Heart right ventricle (tissue), 16 donors: ENCODE measurements around the gene GAS2L1. TPM values are rescaled to one million over a fixed set of nuclear protein-coding genes. Genes with fewer than 3 reads are reported as not detected.

Experiments used
- ATAC-seq, 8 donors: fragments of 200-7000 bp; cut with Tn5 transposase; one replicate each; pipeline ENCODE4 v1.9.1; 2020; ENCODE audit warnings: mild to moderate bottlenecking in 8 of 8, moderate library complexity in 8 of 8, moderate number of reproducible peaks in 1 of 8
- DNase-seq, 2 donors: peaks; one replicate each; pipeline ENCODE4 v3.0.0-alpha.2; 2020
- H3K27ac ChIP-seq, 10 donors: fragments of 200-600 bp; sonication (generic) in 2 of 10; one replicate each; pipeline versions ENCODE4 v1.5.0 to v1.8.0; 2020 to 2022; ENCODE audit warnings: mild to moderate bottlenecking in 3 of 10
- H3K27me3 ChIP-seq, 7 donors: fragments of 200-600 bp; one replicate each; pipeline ENCODE4 v1.8.0; 2021 to 2022; ENCODE audit warnings: mild to moderate bottlenecking in 2 of 7
- H3K36me3 ChIP-seq, 9 donors: fragments of 200-600 bp; sonication (generic) in 1 of 9; one replicate each; pipeline versions ENCODE4 v1.5.0 to v1.8.0; 2020 to 2022; ENCODE audit warnings: mild to moderate bottlenecking in 2 of 9
- H3K4me1 ChIP-seq, 9 donors: fragments of 200-600 bp; sonication (generic) in 1 of 9; one replicate each; pipeline versions ENCODE4 v1.5.0 to v1.8.0; 2020 to 2022; ENCODE audit warnings: mild to moderate bottlenecking in 4 of 9
- H3K4me3 ChIP-seq, 10 donors: fragments of 200-600 bp; sonication (generic) in 2 of 10; one replicate each; pipeline versions ENCODE4 v1.5.0 to v1.8.0; 2020 to 2022; ENCODE audit warnings: mild to moderate bottlenecking in 7 of 10, moderate library complexity in 2 of 10
- H3K9me3 ChIP-seq, 11 donors: fragments of 200-600 bp in 10 of 11; sonication (generic) in 2 of 11; one replicate each; pipeline versions ENCODE4 v1.5.0 to v1.8.0; 2013 to 2022; ENCODE audit warnings: mild to moderate bottlenecking in 2 of 11, control low read depth in 1 of 11, moderate library complexity in 1 of 11
- WGBS, 2 donors: extraction: QIAGEN DNeasy Blood & Tissue Kit; methylation state at CpG; one replicate each; pipeline ENCODE4 v1.1.7; 2013; ENCODE audit warnings: inconsistent platforms in 1 of 2; 5-methylcytosine and 5-hydroxymethylcytosine counted together
- intact Hi-C, 10 donors: fragments of 100-400 bp; cut with DNase I; formaldehyde crosslinking; loops; one replicate each; pipeline versions ENCODE4 v1.11.1 to v1.14.2; 2022
- polyA plus RNA-seq, 2 donors: library from polyadenylated mRNA; stranded (reverse); fragments of 200-250 nt; gene quantifications; one replicate each; pipeline ENCODE4 v1.2.3, GENCODE V29; 2013
- total RNA-seq, 10 donors: library from RNA; stranded (reverse); fragmentation: NEBNext Ultra II Directional in 3 of 10; extraction: Animal tissue kit (Norgen Biotek cat#: 25700) in 3 of 10; gene quantifications; one replicate each; pipeline versions ENCODE4 v1.2.1 to v1.2.4, GENCODE V29; 2021 to 2023
- TF ChIP-seq, protein P1 (sequence below), 9 donors: fragments of 200-600 bp; sonication (generic) in 2 of 9; IDR thresholded peaks; one replicate each; pipeline versions ENCODE4 v1.5.0 to v1.8.0; 2021 to 2022; ENCODE audit warnings: antibody characterized with exemption in 9 of 9, mild to moderate bottlenecking in 5 of 9, moderate library complexity in 1 of 9
- donor health status: Arrhythmogenic right ventricular cardiomyopathy.
- donor health status: ischemic (EF 13 %, LVEDD 7.1; RV severe dilation, severe dysfunction).
- donor health status: healthy with polysubstance abuse.
- donor health status: DM: no; HTN: yes; CAD: no.
- donor health status: DM: no; HTN: no; CAD: no.
- donor health status: ischemic (EF 25% LVEDD 6.9; RV normal size, moderate dysfunction).
- donor health status: ischemic (EF 25% LVEDD 5.7; RV mildly dilated, moderate dysfunction).
- donor health status: healthy.
- donor health status: DM: yes; HTN: yes; CAD: no.
- donor health status: Ischemic cardiomyopathy.
- donor health status: ischemic (EF 35%, LVEDD 5.7; RV mildly dilated, moderate dysfunction).
- donor health status: nonischemic (EF 11% LVEDD 7.7; RV severe dilation, severe dysfunction).
- donor health status: DM: yes; HTN: yes; CAD: no.
- donor health status: PGD.
- donor health status: ischemic (EF 29% LVEDD 5.4; RV normal size, mild dysfunction).
- donor health status: nonischemic (EF 23%, LVEDD 6.1; RV moderate dilation, normal function).

GAS2L1 gene
- total and polyA plus RNA-seq, 12 donors, result 10.9 to 45.0 (median 15.0) TPM

DNA sequence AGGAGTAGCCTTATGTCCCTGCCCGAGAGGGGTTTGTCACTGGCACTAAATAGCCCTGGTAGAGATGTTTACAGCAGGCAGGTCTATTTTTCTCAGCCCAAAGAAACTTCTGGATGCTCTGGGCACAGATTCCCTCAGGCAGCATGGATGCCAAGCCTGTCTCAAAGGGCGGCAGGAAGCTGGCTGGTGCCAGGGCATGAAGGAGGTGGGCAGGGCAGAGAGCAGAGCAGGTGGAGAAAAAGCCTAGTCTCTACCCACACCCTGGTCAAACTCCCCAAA lies 4.1 kb upstream of the GAS2L1 start:
- ATAC-seq, result no peak
- TF ChIP-seq, protein P1, sequence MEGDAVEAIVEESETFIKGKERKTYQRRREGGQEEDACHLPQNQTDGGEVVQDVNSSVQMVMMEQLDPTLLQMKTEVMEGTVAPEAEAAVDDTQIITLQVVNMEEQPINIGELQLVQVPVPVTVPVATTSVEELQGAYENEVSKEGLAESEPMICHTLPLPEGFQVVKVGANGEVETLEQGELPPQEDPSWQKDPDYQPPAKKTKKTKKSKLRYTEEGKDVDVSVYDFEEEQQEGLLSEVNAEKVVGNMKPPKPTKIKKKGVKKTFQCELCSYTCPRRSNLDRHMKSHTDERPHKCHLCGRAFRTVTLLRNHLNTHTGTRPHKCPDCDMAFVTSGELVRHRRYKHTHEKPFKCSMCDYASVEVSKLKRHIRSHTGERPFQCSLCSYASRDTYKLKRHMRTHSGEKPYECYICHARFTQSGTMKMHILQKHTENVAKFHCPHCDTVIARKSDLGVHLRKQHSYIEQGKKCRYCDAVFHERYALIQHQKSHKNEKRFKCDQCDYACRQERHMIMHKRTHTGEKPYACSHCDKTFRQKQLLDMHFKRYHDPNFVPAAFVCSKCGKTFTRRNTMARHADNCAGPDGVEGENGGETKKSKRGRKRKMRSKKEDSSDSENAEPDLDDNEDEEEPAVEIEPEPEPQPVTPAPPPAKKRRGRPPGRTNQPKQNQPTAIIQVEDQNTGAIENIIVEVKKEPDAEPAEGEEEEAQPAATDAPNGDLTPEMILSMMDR (IDR thresholded peaks at IDR 0.05), result no peak
- H3K27ac ChIP-seq, result peak overlapping the region in 5 of 10 donors; percentile 9 to 34 (median 22)
- H3K27me3 ChIP-seq, result no peaks in the 10 kb centered on the region
- no peak overlapping the region for H3K4me3 ChIP-seq
- H3K9me3 ChIP-seq, result no peaks in the 10 kb centered on the region
- DNase-seq, result no peak
- intact Hi-C loops, result loop anchor here in 1 of 10 donors (5.0 kb wide), 1 partner anchor 55 kb away; no protein-coding TSS in a partner anchor
- peaks cover 2 to 28% (median 14%) of the 10 kb centered on the region in 9 donors for H3K4me1 ChIP-seq
- WGBS, 2 donors, result 56 to 58% methylated on average over 2 of the region's 2 CpGs
- H3K36me3 ChIP-seq, result peaks cover 3 to 45% (median 33%) of the 10 kb centered on the region in 9 donors

DNA sequence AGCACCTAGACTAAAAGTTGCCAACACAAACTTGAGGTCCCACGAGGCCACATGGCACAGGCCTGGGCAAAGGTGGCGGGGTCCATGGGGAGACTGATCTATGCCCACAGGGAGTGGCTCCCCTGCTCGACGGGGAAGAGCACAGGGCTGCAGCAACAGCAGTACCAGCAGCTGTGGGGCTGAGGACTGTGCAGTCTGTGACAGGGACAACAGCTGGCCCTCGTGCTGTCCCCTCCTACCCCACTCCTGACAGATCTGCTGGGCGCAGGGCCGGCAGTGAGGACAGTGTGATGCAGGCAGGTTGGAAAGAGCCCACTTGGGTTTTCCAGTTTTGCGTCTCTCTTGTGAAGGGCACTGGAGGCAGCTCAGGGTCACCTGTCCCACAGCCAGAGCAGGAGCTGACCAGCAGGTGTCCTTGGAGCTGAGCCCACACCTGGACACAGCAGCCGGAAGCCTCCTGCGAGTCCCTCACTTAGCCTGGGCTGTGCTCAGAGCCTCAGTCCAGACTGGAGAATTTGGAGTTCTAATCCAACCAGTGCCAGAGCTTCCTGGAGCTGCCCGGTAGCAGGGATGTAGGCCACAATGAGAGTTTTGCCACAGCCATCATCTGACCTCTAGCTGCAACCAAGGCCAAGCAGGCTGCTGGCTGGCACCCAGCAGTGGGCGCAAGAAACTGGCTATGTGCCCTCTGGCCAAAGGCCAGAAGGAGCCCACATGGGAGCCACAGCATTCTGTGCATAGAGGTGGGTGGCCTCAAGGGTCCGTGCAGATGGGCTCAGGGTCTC lies 3.6 kb upstream of the GAS2L1 start:
- Histone ChIP-seq H3K4me3 (no peak overlapping the region), H3K36me3 (peaks cover 0 to 40% (median 28%) of the 10 kb centered on the region in 9 donors), H3K9me3 (no peaks in the 10 kb centered on the region), H3K27me3 (no peaks in the 10 kb centered on the region), H3K27ac (peak overlapping the region in 7 of 10 donors; percentile 9 to 34 (median 22)), H3K4me1 (peaks cover 5 to 34% (median 20%) of the 10 kb centered on the region in 9 donors)
- intact Hi-C loops, result loop anchor here in 1 of 10 donors (5.0 kb wide), 1 partner anchor 54 kb away; no protein-coding TSS in a partner anchor
- 45 to 47% methylated on average over 13 of the region's 13 CpGs for WGBS, 2 donors
- TF ChIP-seq, protein P1 (IDR thresholded peaks at IDR 0.05), result no peak
- no peak for DNase-seq
- no peak for ATAC-seq

DNA sequence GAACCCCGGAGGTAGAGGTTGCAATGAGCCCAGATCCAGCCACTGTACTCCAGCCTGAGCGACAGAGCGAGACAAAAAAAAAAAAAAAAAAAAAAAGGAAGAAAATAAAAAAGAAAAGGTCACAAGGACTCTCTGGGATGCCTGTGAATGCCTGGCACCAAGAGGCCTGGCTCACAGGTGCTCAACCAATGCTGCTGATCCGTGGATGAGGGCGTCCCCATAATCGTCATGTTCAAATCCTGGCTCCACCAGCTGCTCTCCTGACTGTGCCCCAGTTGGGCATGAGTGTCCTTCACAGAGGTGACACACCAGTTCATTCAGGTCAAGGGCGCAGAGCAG lies 645 bp upstream of the GAS2L1 start:
- WGBS, 2 donors, result 50 to 52% methylated on average over 7 of the region's 7 CpGs
- peak overlapping the region; percentile 90 to 98 (median 94) for H3K27ac ChIP-seq
- H3K4me3 ChIP-seq, result peak overlapping the region in 9 of 10 donors; percentile 70 to 98 (median 93)
- DNase-seq (no peak), ATAC-seq (no peak)
- H3K9me3 ChIP-seq, result no peaks in the 10 kb centered on the region
- peaks cover 32 to 63% (median 49%) of the 10 kb centered on the region in 9 donors for H3K4me1 ChIP-seq
- intact Hi-C loops, result loop anchor here in 6 of 10 donors (1.0 to 5.0 kb wide), 6 partner anchors 36 to 53 kb away; partner anchors contain the start of genes EWSR1 (in 3 of the 6) and RHBDD3 (in 2 of the 6)
- TF ChIP-seq, protein P1 (IDR thresholded peaks at IDR 0.05), result no peak
- no peaks in the 10 kb centered on the region for H3K27me3 ChIP-seq
- H3K36me3 ChIP-seq, result peaks cover 0 to 11% (median under 1%) of the 10 kb centered on the region in 9 donors

DNA sequence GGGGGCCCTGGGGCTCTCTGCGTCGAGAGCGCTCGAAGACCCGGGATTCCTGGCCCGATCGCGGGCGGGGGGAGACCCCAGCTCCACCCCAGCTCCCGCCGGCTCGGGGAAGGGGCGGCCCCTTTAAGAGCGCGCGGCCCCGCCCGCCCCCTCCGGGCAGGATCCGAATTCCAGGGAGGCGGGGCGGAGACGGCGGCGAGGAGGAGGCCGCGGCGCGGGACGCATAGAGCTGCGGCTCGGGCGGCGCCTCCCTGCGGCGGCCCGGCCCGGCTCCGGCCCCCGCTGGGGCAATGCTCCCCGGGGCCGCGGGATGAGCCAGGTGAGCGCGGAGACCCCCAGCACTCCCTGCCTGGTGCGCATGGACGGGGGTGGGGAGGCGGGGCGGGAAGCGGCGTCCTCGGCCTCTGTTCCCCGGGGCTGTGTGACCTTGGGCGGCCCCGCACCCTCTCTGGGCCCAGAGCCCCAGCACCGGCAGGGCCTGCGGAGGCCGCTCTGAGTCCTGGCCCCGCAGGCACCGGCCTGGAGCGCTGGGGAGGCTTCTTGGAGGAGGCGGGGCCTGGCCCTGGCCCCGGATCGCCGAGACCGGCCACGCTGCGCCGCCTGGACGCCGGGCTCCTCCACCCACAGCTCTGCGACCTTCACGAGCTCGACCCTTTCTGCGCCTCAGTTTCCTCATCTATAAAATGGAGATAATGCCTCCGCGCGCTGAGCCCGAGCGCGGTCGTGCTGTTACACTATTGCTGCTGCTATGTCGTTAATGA lies 565 bp downstream of the GAS2L1 start:
- Histone ChIP-seq H3K4me1 (peaks cover 43 to 71% (median 59%) of the 10 kb centered on the region in 9 donors), H3K27me3 (no peaks in the 10 kb centered on the region), H3K36me3 (peaks cover 0 to 8% (median 0%) of the 10 kb centered on the region in 9 donors), H3K9me3 (no peaks in the 10 kb centered on the region), H3K4me3 (peak overlapping the region; percentile 70 to 98 (median 94)), H3K27ac (peak overlapping the region; percentile 90 to 98 (median 94))
- 2 to 3% methylated on average over 76 to 82 of the region's 83 CpGs for WGBS, 2 donors
- ATAC-seq (peak; percentile 66 to 79 (median 70)), DNase-seq (peak; percentile 87 to 89)
- TF ChIP-seq, protein P1 (IDR thresholded peaks at IDR 0.05), result peak in 3 of 9 donors; percentile 21 to 44 (median 42)
- intact Hi-C loops, result loop anchor here in 6 of 10 donors (1.0 to 5.0 kb wide), 6 partner anchors 35 to 52 kb away; partner anchors contain the start of genes EWSR1 (in 3 of the 6) and RHBDD3 (in 2 of the 6)
